ENCODE data around the gene ATG16L2.

Gene ATG16L2

GRCh38 chr11:72832301-72833082, 18.3 kb downstream of the ATG16L2 start:
- Mint-ChIP-seq H3K4me1 (peaks cover 42% of the 10 kb centered on the region), H3K36me3 (peaks cover 86% of the 10 kb centered on the region), H3K27ac (peak overlapping the region; percentile 86), H3K9me3 (no peaks in the 10 kb centered on the region), H3K4me3 (no peak overlapping the region)
- DNase-seq (ENCODE audit: low spot score in 2 of 2) (no peak), ATAC-seq (no peak)

GRCh38 chr11:72833083-72833733, 19.0 kb downstream of the ATG16L2 start:
- peaks cover 35% of the 10 kb centered on the region for H3K4me1 Mint-ChIP-seq
- no peak overlapping the region for H3K4me3 Mint-ChIP-seq
- H3K36me3 Mint-ChIP-seq, result peaks cover 86% of the 10 kb centered on the region
- no peak for DNase-seq (ENCODE audit: low spot score in 2 of 2)
- H3K27ac Mint-ChIP-seq, result peak overlapping the region; percentile 86
- H3K9me3 Mint-ChIP-seq, result no peaks in the 10 kb centered on the region
- no peak for ATAC-seq

GRCh38 chr11:72833811-72834493, 19.7 kb downstream of the ATG16L2 start:
- DNase-seq (ENCODE audit: low spot score in 2 of 2) (no peak), ATAC-seq (no peak)
- peak overlapping the region; percentile 86 for H3K27ac Mint-ChIP-seq
- no peak overlapping the region for H3K4me3 Mint-ChIP-seq
- peaks cover 30% of the 10 kb centered on the region for H3K4me1 Mint-ChIP-seq
- peaks cover 85% of the 10 kb centered on the region for H3K36me3 Mint-ChIP-seq
- no peaks in the 10 kb centered on the region for H3K9me3 Mint-ChIP-seq

DNA sequence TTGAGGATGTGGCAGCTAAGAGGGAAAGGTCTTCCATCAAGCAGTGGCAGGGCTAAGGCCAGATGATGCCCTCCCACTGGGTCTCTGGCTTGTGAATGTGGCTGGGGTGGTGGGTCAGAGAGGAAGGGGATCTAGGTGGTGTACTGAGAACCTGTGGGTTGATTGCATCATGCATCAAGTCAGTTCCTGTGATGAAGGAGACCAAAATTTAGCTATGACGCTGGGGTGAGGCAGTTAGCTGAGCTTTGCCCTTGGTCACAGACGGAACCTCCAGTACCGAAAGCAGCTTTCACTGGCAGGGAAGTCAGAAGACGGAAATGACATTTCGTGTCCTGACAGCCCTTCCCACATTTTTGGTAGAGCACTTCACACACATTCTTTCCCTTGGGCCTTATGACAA, 20.7 kb downstream of the ATG16L2 start:
- peak overlapping the region; percentile 86 for H3K27ac Mint-ChIP-seq
- ATAC-seq (peak; percentile 35), DNase-seq (ENCODE audit: low spot score in 2 of 2) (peak in 1 of 2 donors; percentile 51)
- peaks cover 25% of the 10 kb centered on the region for H3K4me1 Mint-ChIP-seq
- H3K9me3 Mint-ChIP-seq, result no peaks in the 10 kb centered on the region
- H3K36me3 Mint-ChIP-seq, result peaks cover 77% of the 10 kb centered on the region
- no peak overlapping the region for H3K4me3 Mint-ChIP-seq

DNA sequence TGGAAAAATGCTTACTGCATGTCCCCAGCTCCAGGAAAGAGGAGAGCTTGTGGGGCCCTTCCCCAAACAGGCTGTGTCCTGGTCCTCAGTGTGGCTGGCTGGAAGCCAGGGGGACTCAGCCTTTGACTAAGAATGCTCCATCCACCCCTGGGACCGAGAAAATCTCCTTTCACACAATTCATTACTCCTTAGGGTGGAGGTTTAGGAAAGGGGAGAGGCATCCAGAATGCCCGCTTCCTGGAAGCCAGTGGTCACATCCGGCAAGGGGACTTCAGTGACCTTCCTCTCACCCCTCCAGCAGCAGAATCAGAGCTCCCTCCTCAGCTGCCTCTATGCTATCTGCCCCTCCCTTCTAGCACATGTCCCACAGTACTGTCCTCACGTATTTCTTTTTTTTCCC, 21.9 kb downstream of the ATG16L2 start:
- ATAC-seq, result no peak
- Mint-ChIP-seq H3K4me3 (no peak overlapping the region), H3K36me3 (peaks cover 72% of the 10 kb centered on the region), H3K4me1 (peaks cover 25% of the 10 kb centered on the region), H3K9me3 (no peaks in the 10 kb centered on the region), H3K27ac (peak overlapping the region; percentile 86)
- no peak for DNase-seq (ENCODE audit: low spot score in 2 of 2)

DNA sequence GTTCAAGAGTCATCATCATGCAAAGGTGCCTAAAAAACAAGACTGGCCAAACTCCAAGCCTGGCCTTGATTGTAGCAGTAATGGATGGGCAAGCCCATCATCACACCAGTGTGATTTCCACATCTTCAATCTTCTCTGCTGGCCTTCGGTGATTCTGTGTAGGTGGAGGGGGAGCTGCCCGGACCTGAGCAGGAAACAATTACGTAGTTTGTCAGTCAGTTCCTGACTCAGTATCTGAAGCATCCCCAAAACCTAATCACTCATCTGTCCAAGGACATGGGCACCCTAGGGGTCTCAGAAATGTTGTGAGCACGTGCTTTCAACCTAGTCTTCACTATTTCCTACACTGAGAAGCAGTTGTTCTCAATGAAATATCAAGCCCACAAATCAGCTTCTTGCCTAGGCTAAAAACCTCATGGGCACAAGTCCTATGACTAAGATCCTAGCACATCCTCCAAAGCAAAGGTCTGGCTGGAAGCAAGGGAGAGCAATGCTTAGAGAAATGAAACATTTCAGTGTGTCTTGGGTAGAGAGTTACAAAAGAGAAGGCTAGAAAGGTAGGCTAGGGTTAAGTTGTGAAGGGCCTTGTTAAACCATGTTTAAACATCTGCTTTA, 24.6 kb downstream of the ATG16L2 start:
- DNase-seq (ENCODE audit: low spot score in 2 of 2) (no peak), ATAC-seq (peak; percentile 44)
- Mint-ChIP-seq H3K4me1 (peaks cover 11% of the 10 kb centered on the region), H3K36me3 (peaks cover 71% of the 10 kb centered on the region), H3K9me3 (no peaks in the 10 kb centered on the region), H3K4me3 (no peak overlapping the region), H3K27ac (peak overlapping the region; percentile 11)

GRCh38 chr11:72840780-72841179, 26.6 kb downstream of the ATG16L2 start:
- H3K27ac Mint-ChIP-seq, result no peak overlapping the region
- peaks cover 71% of the 10 kb centered on the region for H3K36me3 Mint-ChIP-seq
- H3K4me3 Mint-ChIP-seq, result no peak overlapping the region
- no peaks in the 10 kb centered on the region for H3K9me3 Mint-ChIP-seq
- ATAC-seq, result no peak
- no peak for DNase-seq (ENCODE audit: low spot score in 2 of 2)
- no peaks in the 10 kb centered on the region for H3K4me1 Mint-ChIP-seq

- ATAC-seq (no peak), DNase-seq (ENCODE audit: low spot score in 2 of 2) (no peak)
- Mint-ChIP-seq H3K9me3 (no peaks in the 10 kb centered on the region), H3K4me3 (no peak overlapping the region), H3K4me1 (no peaks in the 10 kb centered on the region), H3K27ac (peak overlapping the region; percentile 74), H3K36me3 (peaks cover 72% of the 10 kb centered on the region)
Measured at GRCh38 chr11:72841397-72841796, 27.2 kb downstream of the ATG16L2 start.

DNA sequence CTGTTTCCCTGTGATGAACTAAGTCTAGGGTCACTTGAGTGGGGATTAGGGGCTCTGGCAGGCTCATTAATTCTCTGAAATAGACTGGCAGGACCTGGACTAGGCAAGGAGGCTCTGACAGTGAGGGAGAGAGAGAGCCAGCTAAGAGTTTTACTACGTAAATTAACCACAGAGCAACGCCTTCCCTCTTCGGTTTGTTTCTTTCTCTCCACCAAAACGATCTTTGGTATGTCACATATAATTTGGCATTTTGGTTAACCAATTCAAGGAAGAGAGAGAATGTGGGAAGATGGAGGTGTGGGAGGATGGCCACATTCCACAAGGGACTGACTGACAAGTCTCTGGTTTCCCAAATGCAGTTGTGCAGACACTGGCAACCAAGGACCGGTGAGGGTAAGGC, 27.9 kb downstream of the ATG16L2 start:
- no peak overlapping the region for H3K4me3 Mint-ChIP-seq
- no peak for DNase-seq (ENCODE audit: low spot score in 2 of 2)
- no peaks in the 10 kb centered on the region for H3K4me1 Mint-ChIP-seq
- peak overlapping the region; percentile 74 for H3K27ac Mint-ChIP-seq
- H3K36me3 Mint-ChIP-seq, result peaks cover 69% of the 10 kb centered on the region
- H3K9me3 Mint-ChIP-seq, result no peaks in the 10 kb centered on the region
- no peak for ATAC-seq

DNA sequence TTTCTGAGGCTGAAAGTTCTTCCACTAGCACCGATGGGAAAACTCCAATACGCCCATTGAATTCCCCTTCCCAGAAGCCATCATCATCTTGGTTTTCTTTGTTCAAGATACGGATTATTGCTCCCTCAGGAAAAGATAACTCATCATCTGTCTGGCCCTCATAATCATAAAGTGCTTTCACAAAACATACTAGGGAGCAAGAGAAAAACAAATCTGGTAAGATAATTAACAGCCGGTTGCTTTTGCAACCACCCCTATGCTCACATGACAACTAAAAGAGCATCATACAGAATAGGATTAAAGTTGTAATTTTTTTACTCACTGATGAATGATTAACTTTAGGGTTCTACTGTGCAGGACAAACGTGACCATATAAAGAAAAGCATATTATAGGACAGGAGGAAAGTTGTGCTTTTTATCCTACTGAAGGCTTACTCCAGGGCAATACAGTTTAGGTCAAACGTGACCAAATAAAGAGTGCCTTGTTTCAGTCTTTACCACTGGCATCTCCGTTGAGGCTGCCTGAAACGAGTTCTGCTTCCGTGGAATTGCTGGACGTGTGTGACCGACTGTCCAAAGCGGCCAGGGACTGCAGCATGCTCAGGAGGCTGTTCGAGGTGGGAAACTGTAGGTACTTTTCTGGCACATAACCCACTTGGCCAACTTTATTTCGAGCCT, 28.6 kb downstream of the ATG16L2 start:
- Mint-ChIP-seq H3K4me1 (no peaks in the 10 kb centered on the region), H3K27ac (peak overlapping the region; percentile 12), H3K36me3 (peaks cover 62% of the 10 kb centered on the region), H3K9me3 (no peaks in the 10 kb centered on the region), H3K4me3 (no peak overlapping the region)
- no peak for DNase-seq (ENCODE audit: low spot score in 2 of 2)
- ATAC-seq, result no peak

- ATAC-seq, result no peak
- H3K27ac Mint-ChIP-seq, result peak overlapping the region; percentile 51
- no peak for DNase-seq (ENCODE audit: low spot score in 2 of 2)
- peaks cover 6% of the 10 kb centered on the region for H3K4me1 Mint-ChIP-seq
- peaks cover 56% of the 10 kb centered on the region for H3K36me3 Mint-ChIP-seq
- no peak overlapping the region for H3K4me3 Mint-ChIP-seq
- no peaks in the 10 kb centered on the region for H3K9me3 Mint-ChIP-seq
Measured at GRCh38 chr11:72844356-72844755, 30.1 kb downstream of the ATG16L2 start.

DNA sequence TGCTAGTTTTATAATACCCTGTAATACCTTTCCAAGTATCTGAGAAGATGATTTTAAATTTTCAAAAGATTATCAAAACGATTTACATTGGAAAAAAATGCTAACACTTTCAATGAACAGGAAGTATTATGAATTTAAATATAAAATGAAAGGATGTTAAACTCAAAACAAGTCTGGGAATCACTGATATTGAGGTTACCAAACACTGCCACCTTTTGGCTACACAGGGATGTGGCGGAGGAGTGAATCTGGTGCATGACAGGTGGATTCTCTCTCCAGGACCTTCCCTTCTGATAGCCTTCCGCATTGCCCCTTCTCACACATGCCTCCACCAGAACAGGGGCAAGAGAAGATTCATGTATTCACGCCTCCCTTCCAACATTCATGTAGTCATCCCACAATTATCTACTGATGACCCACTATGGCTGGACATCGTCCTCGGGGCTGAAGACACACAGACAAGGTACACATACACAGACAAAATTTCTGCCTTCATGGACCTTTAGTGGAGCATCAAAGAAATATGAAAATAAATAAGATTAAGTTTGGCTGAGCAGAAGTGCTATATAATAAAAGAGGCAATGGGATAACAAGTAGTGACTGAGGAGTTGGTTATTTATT, 34.7 kb downstream of the ATG16L2 start:
- Mint-ChIP-seq H3K9me3 (no peaks in the 10 kb centered on the region), H3K4me3 (no peak overlapping the region), H3K4me1 (peaks cover 6% of the 10 kb centered on the region), H3K36me3 (peaks cover 28% of the 10 kb centered on the region), H3K27ac (no peak overlapping the region)
- DNase-seq (ENCODE audit: low spot score in 2 of 2) (no peak), ATAC-seq (peak; percentile 51)

GRCh38 chr11:72850832-72851231, 36.6 kb downstream of the ATG16L2 start:
- Mint-ChIP-seq H3K36me3 (peaks cover 14% of the 10 kb centered on the region), H3K9me3 (no peaks in the 10 kb centered on the region), H3K27ac (no peak overlapping the region), H3K4me1 (peaks cover 6% of the 10 kb centered on the region), H3K4me3 (no peak overlapping the region)
- no peak for DNase-seq (ENCODE audit: low spot score in 2 of 2)
- ATAC-seq, result no peak

DNA sequence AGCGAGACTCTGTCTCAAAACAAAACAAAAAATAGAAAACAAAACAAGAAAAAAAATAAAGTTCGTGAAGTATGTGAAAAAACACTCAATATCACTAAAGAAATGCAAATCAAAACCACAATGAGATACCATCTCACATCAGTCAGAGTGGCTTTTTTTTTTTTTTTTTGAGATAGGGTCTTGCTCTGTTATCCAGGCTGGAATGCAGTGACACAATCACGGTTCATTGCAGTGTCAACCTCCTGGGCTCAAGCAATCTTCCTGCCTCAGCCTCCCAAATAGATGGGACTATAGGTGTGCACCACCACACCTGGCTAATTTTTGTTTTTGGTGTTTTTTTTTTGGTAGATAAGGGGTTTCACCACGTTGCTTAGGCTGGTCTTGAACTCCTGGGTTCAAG, 37.5 kb downstream of the ATG16L2 start:
- Mint-ChIP-seq H3K4me1 (peaks cover 6% of the 10 kb centered on the region), H3K36me3 (peaks cover 6% of the 10 kb centered on the region), H3K27ac (no peak overlapping the region), H3K4me3 (no peak overlapping the region), H3K9me3 (no peaks in the 10 kb centered on the region)
- no peak for DNase-seq (ENCODE audit: low spot score in 2 of 2)
- no peak for ATAC-seq

All from stimulated activated effector memory CD8-positive, alpha-beta T cell treated with anti-CD3 and anti-CD28 coated beads, Interleukin-12 subunit alpha, Interleukin-12 subunit beta, amount 100 ng/mL, for 72 hours (primary cell).